ENCODE results near the gene AMBP.

AMBP gene

GRCh38 chr9:114011313-114011712, 66.8 kb downstream of the AMBP start:
- TF ChIP-seq CTCF (IDR thresholded peaks at IDR 0.05) (no peak), ZFX (IDR thresholded peaks at IDR 0.05; ENCODE audit: borderline replicate concordance) (no peak)

More at GRCh38 chr9:114011313-114011712, 66.8 kb downstream of the AMBP start:
- H3K27ac ChIP-seq, result no peak overlapping the region

All from 22Rv1 (cell line).